HFF-Myc (cell line): Measurements from ENCODE around the gene SWT1.

ENCODE experiments used
- DNase-seq: peaks from one replicate; pipeline ENCODE4 v3.0.0-alpha.2; 2011; ENCODE audit warnings: low read depth; ENCODE audit errors: extremely low read depth
- H3K4me3 ChIP-seq: replicated peaks from 2 replicates; pipeline ENCODE4 v1.5.1; 2011; ENCODE audit warnings: low read depth, mild to moderate bottlenecking, control low read depth, low read length
- TF ChIP-seq, protein P1 (sequence below): IDR thresholded peaks from 2 replicates; pipeline ENCODE4 v1.5.1; 2012; ENCODE audit warnings: mild to moderate bottlenecking, low read depth, low read length, control low read depth; ENCODE audit errors: missing control alignments

The SWT1 gene

DNA sequence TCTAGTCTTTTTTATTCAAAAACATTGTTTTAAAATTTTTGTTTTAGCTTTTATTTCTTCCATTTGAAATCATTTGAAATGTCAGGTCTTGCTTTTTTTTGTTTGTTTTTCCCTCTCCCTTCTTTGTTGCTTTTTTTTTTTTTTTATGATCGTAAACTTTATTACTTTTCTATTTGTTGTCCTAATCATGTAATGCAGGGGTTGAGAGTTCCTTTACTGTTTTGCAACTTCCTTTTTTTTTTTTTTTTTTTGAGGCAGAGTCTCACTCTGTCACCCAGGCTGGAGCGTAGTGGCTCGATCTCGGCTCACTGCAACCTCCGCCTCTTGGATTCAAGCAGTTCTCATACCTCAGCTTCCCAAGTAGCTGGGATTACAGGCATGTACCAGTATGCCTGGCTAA, 135.3 kb downstream of the SWT1 start:
- DNase-seq = no peak
- H3K4me3 ChIP-seq = no peak overlapping the region
- TF ChIP-seq, protein P1, sequence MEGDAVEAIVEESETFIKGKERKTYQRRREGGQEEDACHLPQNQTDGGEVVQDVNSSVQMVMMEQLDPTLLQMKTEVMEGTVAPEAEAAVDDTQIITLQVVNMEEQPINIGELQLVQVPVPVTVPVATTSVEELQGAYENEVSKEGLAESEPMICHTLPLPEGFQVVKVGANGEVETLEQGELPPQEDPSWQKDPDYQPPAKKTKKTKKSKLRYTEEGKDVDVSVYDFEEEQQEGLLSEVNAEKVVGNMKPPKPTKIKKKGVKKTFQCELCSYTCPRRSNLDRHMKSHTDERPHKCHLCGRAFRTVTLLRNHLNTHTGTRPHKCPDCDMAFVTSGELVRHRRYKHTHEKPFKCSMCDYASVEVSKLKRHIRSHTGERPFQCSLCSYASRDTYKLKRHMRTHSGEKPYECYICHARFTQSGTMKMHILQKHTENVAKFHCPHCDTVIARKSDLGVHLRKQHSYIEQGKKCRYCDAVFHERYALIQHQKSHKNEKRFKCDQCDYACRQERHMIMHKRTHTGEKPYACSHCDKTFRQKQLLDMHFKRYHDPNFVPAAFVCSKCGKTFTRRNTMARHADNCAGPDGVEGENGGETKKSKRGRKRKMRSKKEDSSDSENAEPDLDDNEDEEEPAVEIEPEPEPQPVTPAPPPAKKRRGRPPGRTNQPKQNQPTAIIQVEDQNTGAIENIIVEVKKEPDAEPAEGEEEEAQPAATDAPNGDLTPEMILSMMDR = no peak

DNA sequence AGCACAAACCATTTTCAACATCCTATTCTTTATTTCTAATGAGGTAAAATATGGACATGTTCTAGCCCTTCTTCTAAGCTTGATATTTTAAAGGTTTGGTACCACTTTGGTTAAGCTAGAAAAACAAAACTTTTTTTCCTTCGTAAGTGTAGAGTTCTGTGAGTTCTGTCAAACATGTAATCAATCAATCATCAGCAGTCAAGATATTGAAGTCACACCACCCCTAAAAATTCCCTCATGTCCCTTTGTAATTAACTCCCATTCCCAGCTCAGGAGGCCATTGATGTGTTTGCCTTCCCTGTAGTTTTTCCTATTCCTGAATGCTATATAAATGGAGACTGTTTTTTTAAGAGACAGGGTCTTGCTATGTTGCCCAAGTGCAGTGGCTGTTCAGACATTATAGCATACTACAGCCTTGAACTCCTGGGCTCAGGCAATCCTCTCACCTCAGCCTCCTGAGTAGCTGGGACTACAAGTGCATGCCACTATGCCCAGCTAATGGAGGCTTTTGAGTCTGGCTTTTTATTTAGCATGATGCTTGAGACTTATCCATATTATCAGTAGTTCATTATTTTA, 137.1 kb downstream of the SWT1 start:
- H3K4me3 ChIP-seq = no peak overlapping the region
- no peak for DNase-seq
- TF ChIP-seq, protein P1 = no peak

DNA sequence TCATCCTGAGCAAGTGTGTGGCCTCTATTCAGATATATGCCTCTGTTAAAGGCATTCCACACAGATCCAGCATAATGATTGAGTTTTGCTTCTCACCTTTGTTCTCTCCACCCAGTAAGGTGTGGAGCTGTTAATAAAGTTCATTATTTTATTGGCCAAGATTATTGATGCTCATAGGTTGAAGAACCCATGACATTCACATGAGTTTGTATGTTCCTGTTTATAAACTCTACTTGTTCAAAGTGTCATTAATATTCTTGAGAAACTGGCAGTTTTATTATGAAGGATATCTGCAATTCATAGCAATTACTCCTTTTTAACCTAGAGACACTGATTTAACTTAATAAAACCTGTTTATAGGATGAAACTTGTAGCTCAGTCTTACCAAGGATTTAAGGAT, 138.1 kb downstream of the SWT1 start:
- no peak for DNase-seq
- TF ChIP-seq, protein P1 = no peak
- no peak overlapping the region for H3K4me3 ChIP-seq

DNA sequence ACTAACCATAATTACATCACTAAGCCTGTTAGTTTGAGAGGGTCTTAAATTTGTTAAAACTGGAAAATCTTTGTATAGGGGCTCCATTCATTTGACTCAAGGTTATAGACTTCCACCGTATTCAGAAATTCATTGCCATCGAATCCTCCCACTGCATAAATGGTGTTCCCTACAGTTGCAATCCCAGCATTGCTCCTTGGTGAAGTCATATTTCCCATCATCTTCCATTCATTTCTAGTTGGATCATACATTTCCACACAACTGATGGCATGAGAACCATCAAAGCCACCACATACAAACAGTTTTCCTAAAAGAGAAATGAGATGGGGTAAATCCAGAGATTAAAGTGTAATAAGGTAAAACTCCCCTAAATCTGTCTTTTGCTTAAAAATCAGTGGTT, 141.0 kb downstream of the SWT1 start:
- no peak for DNase-seq
- no peak overlapping the region for H3K4me3 ChIP-seq
- TF ChIP-seq, protein P1 = no peak

DNA sequence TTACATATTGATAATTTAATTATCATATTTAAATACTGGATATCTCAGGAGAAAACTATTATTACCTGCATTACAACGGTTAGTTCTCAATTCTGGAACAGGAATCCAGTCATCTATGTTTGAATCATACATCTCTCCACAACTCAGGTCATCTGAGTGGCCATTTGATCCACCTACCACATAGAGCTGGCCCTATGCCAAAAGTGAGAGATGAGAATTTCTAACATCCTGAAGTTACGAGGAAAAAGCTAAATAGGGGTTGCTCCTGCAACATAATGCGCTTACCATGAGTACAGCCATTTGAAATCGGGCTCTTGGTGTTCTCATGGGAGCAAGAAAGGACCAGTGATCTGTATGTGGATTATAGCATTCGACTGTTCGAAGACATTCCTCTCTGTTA, 143.2 kb downstream of the SWT1 start:
- no peak for DNase-seq
- TF ChIP-seq, protein P1 = no peak
- no peak overlapping the region for H3K4me3 ChIP-seq

DNA sequence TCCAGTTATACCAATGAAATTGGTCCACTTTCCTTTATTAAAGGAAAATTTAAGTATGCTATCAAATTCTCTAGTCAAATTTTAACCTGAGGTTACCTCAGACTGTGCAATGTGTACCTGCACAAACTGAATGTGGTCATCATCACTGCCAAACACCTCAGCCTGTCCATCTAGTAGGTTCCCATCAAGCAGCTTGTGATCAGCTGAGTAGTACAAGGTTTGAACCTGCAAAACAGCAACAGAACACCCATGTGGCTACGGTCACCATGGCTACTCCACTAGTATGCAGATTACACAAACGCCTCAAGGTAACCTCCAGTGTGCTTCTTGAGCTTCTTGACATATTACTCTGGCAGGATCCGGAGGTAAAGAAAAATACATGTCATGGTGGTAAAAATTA, 148.5 kb downstream of the SWT1 start:
- H3K4me3 ChIP-seq = no peak overlapping the region
- TF ChIP-seq, protein P1 = no peak
- no peak for DNase-seq

DNA sequence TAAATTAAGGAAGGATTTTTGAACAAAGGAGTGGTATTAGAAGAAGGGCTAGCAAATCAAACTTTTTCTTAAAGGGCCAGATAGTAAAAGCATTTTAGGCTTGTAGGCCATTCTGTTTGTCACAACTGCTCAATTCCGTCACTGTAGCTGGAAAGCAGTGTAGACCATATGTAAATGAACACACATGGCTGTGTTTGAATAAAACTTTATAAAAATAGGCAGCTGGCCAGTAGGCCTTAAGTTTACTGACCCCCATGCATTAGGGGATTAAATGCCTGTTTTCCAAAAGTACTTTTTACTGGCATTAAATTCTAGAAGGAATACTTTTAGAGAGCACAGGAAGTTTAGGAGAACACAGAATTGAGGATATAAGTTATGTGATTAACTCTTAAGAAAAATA, 151.2 kb downstream of the SWT1 start:
- TF ChIP-seq, protein P1 = no peak
- no peak overlapping the region for H3K4me3 ChIP-seq
- no peak for DNase-seq
